8988T (cell line): ENCODE measurements around the gene ABCB4.

ENCODE experiments used
- DNase-seq: peaks from one replicate; pipeline ENCODE4 v3.0.0; 2011

ABCB4 gene

DNA sequence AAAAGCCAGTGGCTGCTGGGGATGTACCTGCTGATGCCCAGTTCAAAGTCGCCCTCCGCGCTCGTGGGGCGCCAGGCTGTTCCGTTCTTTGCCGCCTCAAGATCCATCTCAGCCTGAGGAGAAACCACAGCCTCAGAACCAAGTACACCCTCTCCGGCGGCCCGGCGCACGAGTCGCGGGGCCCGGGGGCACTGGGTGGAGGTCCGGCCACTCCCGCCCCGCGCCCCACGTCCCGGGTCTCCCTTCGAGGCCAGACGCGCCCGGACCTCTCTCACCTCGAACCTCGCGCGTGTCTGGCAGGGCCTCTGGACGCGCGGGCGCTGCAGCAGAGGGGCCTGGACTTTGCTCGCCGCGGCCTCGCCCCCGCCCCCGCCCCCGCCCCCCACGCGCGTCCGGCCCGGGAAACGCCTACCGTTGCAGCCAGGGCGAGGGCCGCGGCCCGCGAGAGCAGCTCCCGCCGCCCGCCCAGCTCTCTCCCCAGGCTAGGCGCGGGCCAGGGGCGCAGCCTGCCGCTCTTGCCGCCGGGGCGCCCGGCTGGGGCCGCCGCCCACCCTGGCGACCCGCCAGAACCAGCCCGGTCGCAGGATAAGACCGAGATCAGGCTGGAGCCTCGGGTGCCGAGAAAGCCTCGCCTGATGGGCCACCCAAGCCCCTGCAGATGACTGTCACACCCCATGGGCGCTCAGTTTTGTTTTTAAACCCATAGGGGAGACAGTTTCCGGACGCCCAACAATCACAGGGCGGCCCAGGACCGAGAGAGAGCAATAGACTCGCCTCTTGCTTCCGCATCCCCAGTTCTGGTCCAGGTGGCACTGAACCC lies at the start of gene ABCB4:
ABCB4 (minus strand) TSS at position 322 of the 820 bp plus-strand sequence; CDS start at position 107, 215 bp downstream.
- DNase-seq = no peak

GRCh38 chr7:87518735-87519134 lies 43.3 kb upstream of the ABCB4 start:
- no peak for DNase-seq

GRCh38 chr7:87517891-87518290 lies 42.4 kb upstream of the ABCB4 start:
- DNase-seq = no peak

- no peak for DNase-seq
Observed at GRCh38 chr7:87517136-87517815, 41.8 kb upstream of the ABCB4 start.

DNA sequence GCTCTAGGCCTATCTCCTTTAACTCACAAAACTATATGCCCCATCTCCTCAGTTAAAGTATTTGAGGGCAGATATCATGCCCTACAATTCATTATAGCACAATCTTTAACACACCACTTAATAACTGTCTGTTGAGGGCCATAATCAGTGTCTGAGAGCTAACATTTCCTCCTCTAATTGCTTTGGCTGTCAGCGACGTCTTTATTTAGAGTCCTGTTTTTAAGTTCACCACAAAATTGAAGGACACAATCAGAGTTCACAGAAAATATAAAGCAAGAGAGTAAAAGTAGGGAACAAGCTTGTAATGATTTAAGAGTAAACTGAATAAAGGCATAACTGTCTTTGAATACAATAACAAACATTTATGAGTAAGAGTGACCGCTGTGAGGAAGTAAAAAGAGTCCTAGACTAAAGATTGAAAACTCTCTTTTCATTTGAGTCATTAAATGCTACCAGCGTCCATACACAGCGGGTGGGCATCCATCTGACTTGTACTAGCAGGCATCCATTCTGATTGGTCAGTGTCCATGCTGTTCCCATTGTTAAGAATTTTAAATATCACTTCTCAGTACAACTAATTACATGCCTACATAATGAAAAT lies 38.4 kb upstream of the ABCB4 start:
- no peak for DNase-seq

- DNase-seq = no peak
Observed at GRCh38 chr7:87512906-87513305, 37.4 kb upstream of the ABCB4 start.

DNA sequence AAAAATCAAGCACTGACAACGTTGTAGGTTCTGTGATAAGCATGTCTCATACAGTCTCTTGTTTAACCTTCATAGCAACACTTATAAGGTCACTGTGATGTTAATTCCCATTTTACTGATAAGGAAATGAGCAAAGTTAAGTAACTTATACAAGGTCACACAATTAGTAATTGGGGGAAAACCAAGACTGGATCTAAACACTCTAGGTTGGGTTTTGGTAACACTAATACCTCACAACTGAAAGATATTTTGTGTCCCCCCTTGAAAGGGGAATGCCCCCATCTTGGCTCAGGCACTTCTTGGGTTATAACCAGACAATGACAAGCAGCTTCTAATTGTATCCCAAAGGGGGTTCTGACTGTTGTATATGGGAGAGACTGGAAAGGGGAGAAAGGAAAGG lies 36.0 kb upstream of the ABCB4 start:
- no peak for DNase-seq

DNA sequence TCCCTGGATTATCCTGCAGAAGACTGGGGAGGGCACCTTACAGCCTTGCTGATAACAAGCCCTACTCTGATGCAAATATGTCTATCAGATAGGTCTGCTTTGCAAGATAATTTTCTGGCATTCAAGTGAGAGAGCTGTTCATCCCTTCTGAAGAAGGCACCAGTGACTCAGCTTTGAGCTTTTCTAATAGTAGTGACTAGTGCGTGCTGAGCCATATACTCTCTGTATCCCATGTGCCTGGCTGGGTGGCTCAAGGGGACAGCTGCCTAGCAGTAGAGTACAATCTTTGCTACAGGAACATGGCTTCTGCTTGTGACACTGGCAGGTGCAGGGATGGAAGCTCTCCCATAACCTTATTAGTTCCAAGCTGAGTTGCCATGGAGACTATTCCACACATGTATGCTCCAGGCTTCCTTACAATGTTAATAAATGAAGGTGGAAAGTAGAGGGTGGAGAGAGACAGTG lies 35.0 kb upstream of the ABCB4 start:
- DNase-seq = no peak

GRCh38 chr7:87507446-87507845 lies 32.0 kb upstream of the ABCB4 start:
- no peak for DNase-seq

DNA sequence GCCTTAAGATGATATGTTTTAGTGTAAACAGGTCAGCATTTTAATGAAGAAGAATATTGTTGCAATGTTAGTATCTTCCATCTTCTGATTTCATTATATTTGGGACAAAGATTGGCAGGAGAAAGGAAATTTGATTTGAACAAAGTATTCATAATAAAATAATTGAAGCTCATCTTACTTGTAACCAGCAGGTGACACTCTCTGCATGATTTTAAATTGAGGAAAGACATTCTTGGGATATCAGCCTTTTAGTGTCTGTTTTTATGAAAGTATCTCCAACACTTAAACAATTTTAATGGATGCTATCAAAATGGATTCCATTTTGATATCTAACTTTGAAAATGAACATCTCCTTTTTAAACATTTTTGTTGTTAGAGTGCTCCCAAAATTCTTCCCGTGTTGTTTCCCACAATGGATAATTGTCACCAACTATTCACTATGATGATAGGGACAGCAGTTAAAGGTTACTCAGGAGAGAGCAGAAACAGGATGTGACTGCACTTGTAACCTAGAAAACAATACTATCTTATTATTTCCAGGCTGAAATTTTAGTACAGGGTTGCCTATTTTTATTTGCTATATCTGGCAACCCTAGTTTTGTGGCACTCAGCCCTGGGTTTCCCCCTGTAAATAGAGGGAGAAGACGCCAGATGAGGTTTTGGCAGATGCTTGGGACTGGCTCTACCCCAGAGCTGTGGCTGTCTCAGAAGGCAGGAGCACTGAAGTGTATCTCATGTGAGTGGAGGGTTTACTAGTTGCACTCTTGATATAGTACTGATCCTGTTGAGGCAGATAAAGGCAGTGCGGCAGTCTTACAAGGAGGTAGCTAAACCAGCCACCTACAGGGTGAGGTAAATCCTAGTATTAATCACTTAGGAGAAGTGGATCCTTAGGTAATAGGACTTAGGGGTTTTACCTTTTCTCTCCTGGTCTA lies 31.0 kb upstream of the ABCB4 start:
- no peak for DNase-seq

DNA sequence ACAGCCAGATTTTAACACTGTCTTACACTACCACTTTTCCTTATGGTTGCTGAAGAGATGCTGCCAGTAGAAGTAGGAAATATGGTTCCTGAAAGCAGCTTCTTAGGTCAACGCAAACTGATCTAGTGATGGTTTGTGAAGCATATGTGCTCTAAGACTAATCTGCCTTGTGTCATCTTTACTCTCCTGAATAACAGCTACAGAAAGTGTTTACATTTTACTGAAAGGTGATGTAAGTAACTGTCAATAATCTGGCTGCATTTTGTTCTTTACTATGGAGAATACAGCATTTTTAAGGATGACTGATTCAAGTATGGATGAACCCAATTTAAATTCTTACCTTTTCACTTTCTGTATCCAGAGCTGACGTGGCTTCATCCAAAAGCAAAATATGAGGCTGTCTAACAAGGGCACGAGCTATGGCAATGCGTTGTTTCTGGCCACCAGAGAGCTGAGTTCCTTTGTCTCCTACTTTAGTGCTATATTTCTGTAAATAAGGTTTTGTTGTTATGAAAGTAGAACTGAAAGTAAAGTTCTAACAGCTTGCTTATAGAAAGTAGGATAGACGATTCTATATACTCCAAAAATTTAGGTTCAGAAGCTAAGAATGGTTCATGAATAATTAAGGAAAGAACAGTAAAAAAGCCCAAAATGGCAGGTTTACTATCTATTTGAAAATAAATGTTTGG lies 30.2 kb upstream of the ABCB4 start:
- no peak for DNase-seq

DNA sequence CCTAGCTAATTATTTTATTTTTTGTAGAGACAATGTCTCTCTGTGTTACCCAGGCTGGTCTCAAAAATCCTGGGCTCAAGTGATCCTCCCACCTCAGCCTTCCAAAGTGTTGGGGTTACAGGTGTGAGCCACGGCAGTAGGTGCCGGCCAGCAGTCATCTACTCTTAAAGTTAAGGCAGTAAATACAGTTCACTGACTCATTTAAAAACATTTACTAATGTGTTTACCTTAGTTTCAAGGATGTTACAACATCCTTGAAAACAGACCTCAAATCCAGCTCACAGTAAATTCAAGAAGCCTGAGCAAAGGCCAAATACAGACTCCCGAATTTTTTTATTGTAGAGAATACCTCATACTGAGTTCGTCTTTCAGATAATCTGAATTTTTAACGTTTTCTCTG lies 29.6 kb upstream of the ABCB4 start:
- no peak for DNase-seq

DNA sequence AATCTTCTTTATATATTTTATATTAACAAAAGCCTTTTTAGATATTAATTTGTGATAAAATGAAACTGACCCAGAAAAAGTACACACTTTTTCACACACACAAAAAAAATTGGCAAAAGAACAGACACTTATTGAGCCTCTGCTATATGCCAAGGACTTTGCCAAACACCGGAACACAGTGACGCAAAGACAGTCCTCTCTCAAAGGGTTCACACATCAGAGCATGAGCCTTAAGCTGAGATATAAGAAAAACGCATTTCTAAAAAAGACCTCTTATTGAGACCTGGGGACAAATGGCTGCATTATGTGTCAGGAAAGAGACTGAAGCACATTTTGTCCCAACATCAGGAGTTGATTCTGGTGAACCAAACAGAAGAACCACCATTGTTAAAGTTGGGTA lies 24.0 kb upstream of the ABCB4 start:
- DNase-seq = no peak

DNA sequence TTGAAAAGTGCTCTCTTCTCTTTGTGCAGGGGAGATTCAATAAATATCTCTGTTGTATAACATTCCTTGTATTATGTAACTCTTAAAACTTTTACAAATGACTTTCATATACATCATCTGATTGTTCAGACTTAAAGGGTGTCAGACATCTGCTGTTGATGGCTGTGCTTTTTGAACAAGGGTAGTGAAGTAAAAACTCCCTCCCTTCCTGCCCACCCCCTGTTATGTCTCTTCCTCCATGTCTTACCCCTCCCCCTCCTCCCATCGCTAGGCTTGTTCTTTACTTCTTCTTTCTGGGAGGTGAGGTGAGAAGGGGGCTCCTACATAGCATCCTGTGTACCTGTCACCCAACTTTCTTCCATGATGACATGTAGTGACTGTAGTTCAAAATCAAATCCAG lies 23.4 kb upstream of the ABCB4 start:
- no peak for DNase-seq

GRCh38 chr7:87497482-87497881 lies 22.0 kb upstream of the ABCB4 start:
- DNase-seq = no peak

GRCh38 chr7:87495366-87495765 lies 19.9 kb upstream of the ABCB4 start:
- DNase-seq = no peak

- DNase-seq = no peak
Observed at GRCh38 chr7:87494454-87494853, 19.0 kb upstream of the ABCB4 start.

DNA sequence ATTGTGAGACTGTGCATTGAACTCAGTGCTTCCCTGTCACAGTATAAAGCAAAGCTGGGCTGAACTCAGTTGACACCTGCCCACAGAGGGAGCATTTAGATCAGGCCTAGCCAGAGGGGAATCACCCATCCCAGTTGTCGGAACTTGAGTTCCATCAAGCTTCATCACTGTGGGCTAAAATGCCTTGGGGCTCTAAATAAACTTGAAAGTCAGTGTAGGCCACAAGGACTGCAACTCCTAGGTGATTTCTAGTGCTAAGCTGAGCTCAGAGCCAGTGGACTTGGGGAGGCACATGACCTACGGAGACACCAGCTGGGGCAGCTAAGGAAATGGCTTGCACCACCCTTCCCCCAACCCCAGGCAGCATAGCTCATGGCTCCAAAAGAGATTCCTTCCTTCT lies 7.7 kb upstream of the ABCB4 start:
- no peak for DNase-seq

DNA sequence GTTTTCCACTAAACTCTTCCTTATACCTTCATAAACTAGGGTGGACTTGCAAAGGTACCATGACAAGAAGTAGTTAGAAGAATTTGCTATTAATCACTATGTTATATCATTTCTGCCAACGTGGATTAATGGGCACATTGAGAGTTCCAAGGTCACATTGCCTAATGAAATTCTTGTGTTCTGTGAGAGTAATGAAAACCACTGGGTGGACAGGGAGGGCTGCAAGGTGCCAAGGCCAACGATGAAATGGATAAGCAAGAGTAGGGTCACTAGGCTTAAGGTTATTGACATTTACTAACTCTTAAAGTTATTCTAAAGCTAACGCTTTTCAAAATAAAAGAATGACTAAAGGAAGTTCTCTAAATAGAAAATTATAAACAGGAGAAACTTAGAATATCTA lies 6.6 kb upstream of the ABCB4 start:
- no peak for DNase-seq

DNA sequence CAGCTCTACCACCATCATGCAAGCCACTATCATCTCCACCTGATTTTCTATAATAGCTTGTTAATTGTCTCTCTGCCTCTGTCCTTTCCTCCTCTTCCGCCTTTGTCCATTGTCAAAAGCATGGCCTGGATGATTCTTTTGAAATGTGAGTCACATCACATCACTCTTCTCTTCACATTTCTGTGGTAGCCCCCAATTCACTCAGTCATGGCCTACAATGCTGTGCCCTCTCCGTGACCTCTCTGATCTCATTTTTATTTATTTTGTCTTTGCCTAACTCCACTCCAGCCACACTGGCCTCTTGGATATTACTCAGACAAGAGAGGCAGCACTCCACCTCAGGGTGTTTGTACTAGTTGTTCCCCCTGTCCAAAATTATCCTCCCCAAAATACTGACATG lies 4.9 kb upstream of the ABCB4 start:
- DNase-seq = no peak

DNA sequence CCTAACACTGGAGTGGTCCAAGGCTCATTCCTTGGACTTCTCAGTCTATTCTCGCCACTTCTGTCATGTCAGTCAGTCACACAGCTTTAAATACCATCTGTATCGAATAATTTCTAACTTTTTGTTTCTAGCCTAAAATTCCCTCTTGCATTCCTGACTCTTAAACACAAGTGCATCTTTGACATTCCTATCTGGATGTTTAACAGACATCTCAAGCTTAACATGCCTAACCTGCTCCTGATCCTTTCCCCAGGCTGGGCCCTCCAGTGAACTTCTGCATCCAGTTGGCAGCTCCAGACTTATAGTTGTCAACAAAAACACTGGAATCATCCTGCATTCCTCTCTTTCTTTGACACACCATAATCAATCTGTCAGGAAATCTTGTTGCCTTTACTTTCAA lies 4.5 kb upstream of the ABCB4 start:
- DNase-seq = no peak

DNA sequence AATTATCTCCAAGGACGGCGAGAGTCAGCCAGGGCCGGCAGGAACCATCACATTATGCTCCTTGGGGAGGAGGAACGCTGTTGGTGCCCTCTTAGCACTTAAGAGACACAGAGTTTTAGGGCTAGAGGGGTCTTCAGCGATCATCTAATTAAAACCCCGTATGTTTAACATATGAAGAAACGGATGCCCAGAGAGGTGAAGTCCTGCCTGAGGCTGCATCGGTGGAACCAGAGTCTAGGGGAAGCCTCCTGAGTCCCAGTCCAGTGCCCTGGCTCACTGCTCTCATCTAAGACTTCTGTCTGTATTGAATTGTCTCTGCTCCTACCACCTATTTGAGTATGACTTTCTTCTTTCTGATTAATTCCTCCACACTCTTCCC lies 688 bp upstream of the ABCB4 start:
- DNase-seq = no peak
